Stimulated activated CD8-positive, alpha-beta memory T cell treated with anti-CD3 and anti-CD28 coated beads, Interleukin-12 subunit alpha, Interleukin-12 subunit beta, amount 100 ng/mL, for 24 hours (primary cell): ENCODE results near the gene FKBP14.
"Not testable (repeated sequence)": the region's sequence is repeated elsewhere in the genome, so short reads cannot be mapped to it uniquely, and the experiment has no call there.

Experiments
- DNase-seq: peaks from one replicate; pipeline ENCODE4 v3.0.0-alpha.2; 2020; ENCODE audit errors: extremely low read depth

Gene FKBP14

DNA sequence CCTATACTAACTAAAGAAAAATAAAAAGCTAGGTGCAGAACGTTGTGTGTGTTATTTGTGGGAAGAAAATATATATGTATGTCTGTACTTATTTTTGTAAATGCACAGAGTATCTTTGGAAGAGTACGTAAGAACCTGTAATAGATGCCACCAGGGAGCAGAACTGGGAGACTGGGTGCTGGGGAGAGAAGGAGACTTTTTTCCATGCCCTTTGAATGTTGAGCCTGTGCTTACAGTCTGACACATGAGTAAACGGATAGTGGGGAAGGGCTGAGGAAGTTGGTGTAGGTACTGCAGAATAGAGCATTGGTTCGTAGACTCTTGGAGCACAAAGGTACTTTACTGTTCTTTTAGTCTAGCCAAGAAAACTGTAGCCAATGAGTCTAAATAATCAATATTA is 35.6 kb downstream of the FKBP14 start:
- DNase-seq, result no peak

DNA sequence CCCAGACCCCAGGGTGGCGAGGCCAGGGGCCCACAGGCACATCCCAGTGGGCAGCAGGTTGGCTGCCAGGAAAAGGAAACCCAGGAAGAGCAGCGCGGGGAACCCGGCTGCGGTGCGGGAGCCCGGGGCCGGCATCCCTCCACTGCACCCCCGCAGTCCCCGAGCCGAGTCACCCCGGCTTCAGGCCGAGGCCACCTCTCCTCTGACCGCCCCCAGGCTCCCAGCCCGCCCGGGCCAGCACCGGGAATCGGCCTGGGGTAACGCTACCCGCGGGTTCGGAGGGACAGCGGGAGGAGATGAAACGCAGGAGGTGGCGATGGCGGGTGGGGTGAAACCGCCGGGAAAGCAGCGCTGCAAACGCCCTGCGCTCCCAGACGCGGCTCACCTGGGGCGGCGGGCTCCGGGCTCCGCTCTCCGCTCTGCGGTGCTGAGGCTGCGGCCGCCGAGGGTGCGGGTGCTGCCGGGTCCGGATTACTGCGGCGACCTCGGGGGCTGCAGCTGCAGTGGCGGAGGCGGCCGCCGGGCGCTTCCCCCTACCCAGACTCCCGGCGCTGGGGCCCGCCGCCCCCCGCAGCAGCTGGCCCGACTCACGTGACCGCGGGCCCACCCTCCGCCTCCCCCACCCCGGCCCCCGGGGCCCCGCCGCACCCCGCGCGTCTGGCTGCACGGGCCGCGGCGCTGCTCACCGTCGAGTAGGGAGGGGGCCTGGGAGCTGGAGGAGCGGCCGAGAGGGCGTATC is 37.1 kb downstream of the FKBP14 start, which contains the start of gene SCRN1:
Gene SCRN1, minus strand, starts transcription at position 545 of the 739 bp plus-strand sequence. CDS start 20,734 bp downstream, outside the sequence.
- DNase-seq, result no peak

DNA sequence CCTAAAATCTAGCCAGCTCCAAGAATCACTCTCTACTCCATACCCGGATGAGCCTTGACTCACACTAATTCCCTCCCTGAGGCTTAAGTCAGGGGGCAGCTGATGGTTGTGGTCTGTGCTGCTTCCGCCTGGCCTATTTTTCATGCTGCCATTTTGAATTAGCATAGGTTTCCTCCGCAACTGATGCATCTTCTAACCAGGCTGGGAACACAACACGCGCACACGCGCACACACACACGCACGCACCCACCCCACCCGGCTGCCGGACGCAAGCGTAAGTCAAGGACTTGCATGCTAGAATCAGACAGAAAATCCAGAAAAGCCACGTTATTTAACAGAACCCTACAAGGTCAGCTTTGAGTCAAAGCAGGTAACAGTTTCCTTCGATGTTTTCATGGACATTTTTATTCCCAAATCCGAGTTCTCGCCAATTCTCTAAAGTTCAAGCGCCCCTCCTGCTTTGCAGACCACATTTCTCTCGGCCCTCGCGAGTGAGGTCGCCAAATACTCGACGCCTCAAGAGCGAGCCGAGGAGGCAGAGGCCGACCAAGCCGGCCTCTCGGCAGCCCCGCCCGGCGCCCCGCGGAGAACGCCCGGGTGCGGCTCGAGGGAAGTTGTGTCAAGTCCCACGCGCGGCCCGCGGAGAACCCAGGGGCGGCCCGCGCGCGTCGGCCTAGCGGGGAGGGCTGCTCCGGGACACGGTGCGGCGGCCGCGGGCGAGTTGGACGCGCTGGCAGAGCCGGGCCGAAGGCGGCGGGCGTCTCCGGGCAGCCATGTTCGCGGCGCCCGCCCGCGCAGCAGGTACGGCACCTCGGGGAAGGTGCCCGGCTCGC is 37.9 kb downstream of the FKBP14 start:
- no peak for DNase-seq

DNA sequence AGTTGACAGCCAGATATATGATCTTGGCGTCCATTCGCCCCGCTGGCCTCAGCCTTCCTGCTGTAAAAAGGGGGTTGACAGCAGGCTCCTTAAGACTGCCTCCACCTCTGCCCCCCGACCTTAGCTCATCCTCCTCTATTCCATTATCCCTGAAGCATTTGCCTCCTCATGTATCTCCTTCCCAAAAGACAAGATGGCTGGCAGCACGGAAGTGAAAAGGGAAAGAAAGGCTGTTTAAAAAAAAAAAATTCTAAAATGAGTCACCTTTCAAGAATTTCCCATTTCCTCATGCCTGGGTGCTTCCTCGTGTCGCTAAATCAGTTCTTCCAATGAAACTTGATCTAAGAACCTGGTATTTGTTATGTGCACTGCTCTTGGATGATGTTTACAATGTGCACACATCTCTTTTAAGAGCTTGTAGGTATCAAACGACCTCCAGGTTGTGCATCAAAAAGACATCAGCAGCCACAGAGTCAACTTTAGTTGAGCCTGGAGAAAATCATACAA is 38.6 kb downstream of the FKBP14 start:
- no peak for DNase-seq

DNA sequence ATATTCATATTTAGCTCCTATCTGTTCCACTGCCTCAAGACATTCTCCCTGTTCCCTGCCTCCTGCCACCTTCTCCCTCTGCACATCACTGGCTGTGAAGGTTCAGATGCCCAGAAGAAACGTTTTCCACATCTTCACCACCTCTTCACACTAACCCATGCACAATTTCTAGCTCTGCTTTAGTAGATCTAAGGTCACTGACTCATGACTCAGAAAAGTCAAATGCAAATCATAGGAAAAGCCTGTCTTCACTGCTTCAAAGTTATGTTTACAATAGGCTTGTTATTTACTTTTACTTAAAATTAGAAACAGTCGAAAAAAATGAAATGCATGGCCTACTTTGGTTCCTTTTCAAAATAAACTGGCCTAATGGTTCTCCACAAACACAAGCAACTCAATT is 39.4 kb downstream of the FKBP14 start:
- DNase-seq, result no peak

DNA sequence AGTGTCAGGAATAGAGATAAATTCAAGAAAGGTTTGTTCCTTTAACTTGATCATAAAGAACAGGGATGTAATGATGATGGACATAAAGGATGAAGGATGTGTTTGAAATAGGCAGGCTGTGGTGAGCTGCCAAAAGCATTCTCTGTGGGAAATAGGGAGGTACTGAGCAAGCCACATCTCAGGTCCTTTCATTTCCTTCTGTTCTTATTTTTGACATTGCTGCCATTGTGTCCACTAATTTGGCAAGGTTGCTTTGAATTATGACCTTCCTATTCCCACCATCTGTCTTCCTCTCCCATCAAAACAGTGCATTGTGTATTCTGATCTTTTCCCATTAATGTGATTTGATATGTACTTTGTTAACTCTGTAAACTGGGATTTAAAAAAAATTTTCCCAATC is 46.4 kb downstream of the FKBP14 start:
- DNase-seq, result no peak

DNA sequence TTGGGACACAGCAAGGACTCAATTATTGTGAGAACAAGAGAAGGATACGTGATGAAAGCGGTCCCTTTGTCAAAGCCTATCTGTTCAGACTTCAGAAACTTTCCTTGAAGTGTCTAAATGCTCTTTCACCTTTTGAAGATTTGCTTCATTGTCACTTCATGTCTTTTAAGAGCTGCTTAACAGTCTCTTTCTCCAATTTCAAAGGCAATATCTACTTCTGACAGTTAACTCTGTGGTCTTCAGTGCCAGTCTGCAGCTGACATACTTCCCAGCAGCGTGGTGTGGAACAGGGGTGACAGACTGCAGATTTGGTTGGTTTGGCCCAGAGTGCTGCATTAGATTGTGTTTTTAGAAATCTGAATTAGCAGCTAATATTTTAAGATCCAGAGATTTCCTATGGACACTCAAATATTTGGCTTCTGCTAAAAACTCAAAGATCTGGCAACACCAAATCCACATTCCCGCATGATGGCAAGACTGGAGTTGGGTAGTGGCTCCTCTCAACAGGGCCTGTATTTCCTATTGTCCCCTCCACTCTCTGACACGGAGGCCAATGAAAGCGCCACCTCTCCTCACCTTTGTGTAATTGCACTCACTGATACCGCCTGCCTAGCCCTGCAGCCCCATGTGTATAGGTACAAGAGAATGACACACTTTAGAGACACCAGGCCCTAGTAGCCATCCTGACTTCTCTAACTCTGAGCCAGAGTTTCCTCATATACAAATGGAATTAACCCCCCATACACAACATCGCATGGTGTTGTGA is 48.4 kb downstream of the FKBP14 start:
- no peak for DNase-seq

DNA sequence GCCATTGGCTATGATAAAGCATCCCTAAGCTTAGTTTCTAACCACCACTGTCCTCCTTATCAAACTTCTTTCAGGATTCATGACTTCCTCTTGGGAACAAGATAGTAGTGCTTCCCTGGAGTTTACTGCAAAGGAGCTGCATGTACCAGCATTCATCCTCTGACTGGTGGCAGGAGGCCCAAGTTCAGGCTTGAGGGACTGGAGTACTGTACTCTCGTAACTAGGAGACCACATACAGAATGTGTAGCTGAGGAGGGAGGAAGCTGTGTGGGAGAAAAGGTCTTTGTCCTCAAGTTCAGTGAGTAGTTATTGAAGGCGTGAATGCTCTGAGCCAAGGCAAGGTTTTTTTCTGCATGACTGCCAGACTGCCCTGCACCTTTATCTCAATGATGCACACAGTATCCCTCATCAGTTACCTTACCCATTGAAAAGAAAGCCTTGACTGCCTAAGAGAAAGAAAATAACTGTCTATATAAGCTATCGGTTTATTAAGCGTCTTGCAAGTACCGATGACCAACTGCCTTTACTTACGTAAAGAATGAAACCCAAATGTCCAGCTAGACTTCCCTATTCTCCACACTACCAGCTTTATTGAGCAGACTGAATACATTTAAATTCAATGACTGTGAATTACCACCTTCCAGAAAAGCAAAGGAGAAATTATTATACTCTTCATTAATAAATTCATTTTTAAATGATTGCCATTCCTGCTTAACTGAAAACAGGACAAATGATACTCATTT is 49.7 kb downstream of the FKBP14 start:
- no peak for DNase-seq

DNA sequence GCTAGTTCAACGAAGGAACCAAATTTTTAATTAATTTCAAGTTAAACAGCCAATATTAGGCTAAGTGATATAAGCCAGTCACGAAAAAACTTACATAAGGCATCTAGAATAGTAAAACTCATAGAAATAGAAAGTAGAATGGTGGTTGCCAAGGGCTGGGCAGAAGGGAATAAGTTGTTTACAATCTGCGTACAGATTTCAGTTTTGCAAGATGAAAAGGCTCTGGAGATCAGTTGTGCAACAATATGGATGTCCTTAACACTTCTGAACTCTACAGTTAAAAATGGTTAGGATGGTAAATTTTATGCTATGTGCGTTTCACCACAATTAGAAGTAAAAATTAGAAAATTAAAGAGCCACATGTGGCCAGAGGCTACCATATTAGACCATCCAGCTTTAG is 50.2 kb downstream of the FKBP14 start:
- no peak for DNase-seq

DNA sequence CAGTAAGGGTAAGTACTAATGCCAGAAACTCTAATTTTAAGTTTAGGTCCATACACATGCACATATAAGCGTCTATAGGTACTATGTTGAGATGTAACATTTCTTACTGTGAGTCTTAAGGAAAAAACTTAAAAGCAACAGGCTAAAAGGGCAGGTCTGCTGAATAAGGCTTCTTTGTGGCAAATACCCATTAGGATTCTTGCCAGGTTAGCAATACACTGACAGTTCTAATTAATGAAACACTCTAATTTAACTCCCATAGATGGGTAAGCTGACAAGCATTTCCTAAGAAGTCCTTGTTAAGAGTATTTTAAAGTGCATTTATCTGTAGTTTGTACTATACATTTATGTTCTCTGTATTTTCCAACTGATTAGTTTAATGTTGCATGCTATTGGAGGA is 50.9 kb downstream of the FKBP14 start:
- DNase-seq, result no peak

DNA sequence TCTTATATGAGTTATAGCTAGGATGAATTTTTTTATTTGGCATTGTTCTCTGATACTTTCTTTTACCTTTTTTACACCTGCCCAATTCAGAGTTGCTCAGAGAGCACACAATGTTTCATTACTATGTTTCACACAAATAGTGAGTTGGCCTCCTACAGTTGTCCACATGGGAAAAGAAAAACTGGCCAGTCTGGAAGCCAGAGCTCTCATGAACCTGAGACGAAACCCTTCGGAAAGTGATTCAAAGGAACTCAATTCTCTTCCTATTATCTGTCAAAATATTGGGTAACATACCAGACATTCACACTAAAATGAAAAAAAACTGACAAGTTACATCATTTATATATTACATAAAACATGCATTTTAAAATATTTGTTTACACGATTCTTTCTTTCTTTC is 52.2 kb downstream of the FKBP14 start:
- no peak for DNase-seq

DNA sequence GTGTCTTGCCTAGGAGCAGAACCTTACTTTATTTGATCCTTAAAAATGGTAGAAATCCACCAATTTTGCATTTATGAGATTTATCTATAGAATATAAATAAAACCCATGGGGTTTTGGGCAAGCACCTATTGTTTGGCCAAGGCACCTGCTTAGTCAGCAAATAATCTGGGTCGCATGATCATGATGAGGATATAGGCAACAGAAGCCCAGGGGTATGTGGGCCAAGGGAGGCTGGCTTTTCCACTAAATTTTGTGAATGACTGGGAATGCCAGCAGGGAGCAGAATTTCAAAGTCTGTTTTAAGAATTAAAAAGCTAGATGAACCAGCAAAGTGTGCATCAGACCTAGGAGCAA is 54.2 kb downstream of the FKBP14 start:
- DNase-seq, result no peak

DNA sequence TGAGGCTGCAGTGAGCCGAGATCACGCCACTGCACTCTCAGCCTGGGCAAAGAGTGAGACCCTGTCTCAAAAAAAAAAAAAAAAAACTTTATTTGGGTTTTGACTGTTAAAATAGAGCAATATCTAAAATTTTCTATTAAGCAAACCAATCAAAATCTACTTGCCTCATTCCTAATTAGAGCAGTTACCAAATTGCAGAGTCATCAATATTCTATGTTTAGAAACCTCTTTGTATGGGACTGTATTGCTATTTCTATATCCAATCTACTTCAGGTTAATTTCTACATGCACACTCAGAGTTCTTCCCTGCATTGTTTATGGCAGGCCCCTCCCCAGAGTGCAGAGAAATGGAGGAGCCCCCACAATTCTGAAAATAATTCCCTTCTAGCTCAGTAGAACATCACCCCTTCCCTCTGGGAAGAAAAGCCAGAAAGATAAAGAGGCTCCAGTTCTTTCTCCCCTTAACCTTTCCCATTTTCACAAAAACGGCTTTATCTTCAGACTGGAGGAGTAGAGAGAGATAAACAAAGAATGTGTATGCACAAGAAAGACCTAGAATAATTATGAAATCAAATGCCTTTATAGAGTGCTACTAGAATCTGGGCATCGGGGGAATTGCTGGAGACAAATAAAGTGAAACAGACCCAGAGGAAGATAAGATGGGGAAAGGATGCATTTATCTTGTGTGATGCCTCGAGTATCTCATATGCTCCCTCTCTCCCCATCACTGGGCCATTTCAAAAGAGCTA is 54.8 kb downstream of the FKBP14 start:
- no peak for DNase-seq

DNA sequence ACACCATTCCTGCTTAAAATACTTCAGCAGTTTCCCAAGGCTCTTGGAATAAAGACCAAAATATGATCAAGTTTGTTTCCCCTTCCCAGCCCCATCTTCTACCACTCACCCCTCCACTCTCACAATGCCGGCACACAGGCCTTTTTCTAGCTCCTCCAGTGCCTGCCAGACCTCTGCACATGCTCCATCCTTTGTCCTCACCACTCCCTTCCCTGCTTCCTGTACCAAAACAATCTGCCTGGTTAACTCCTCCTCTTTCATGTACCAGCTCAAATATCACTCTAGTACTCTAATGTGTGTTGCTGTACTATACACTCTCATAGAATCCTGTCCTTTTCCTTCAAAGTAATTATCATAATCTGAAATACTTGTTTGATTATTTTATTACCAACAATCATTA is 56.3 kb downstream of the FKBP14 start:
- DNase-seq, result no peak

DNA sequence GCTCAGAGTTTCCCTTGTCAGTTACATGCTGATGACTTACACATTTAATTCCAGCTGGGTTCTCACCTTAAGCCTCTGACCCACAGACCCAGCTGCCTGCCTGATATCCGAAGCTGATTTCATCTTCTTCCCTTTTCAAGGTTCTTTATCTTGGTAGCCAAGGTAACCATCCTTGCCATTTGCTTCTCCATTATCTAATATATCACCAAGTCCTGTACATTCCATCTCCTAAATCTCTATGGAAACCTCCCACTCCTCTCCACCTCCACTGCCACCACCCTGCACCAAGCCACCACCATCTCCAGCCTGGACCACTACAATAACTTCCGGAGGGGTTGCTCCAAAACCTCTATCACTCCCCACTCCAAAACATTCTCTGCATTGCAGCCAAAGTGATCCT is 56.8 kb downstream of the FKBP14 start:
- no peak for DNase-seq

DNA sequence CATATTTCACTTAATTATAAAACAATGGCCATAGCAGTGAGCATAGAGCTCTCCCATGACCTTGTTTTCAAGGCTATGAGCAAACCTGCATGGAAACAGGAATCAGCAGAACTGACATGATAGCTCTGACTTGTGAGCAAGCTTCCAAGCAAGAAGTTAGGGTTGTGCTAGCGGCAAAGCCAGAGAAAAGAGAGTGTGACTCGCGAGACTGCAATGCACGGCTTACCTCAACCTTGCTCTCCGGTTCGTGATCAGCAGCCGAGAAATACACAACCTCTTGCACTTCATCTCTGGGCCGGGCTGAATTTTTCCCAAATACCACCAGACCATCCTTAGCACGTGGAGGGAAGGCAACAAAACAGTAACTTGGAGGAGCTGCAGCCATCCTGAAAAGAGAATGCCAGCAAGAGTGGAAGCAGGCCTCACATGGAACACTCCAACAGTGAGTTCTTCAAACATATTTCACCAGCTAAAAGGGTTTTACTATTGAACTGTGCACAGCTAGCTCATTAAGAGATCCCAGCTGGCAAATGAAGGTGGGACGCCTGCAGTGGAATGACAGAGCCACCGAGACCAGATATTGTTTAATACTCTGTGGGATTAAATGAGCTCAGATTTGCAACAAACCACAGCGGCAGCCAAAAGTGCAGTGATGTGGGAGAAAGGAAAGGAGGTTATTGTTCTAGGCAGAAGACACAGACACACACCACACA is 57.7 kb downstream of the FKBP14 start:
- DNase-seq, result no peak

DNA sequence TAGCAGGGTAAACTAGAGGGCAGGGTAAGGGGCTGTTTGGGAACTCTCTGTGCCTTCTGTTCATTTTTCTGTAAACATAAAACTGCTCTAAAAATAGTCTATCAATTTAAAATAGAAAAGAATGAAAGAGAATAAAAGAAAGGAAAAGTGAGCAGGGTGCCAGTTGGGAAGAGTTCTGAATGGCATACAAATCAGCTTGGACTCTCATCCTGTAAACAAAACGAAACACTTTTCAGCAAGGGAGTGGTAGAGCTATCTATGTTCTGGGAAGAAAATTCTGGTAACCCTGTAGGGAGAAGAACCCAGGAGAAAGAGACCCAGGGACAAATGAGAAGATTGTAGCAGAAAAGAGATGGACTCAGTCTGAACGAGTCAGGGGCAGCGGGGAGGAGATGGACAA is 61.5 kb downstream of the FKBP14 start:
- no peak for DNase-seq

DNA sequence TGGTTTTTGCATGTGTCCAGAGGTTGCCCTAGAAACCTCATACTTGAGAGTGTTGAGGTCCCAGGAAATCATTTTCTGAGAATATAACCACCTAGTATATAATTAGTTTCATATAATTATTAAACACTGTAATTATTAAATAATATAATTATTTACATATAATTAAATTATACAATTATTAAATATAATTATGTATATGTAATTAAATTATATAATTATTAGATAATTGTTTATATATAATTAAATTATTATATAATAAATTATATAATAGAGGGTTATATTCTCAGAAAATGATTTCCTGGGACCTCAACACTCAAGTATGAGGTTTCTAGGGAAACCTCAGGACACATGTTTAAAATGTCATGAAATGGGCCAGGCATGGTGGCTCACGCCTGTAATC is 64.5 kb downstream of the FKBP14 start:
- DNase-seq, result no peak

DNA sequence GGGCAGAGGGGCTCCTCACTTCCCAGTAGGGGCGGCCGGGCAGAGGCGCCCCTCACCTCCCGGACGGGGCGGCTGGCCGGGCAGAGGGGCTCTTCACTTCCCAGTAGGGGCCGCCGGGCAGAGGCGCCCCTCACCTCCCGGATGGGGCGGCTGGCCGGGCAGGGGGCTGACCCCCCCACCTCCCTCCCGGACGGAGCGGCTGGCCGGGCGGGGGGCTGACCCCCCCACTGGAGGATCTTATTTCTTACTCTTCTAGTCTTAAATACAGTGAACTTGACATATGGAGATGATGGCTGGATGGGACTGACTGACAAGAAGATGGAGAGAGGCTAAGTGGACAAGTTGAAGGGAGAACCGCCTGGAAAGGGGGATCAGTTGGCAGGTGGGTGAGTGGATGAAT is 64.9 kb downstream of the FKBP14 start:
- DNase-seq, result not testable (repeated sequence)
